ENCODE data around the gene RAPGEF5. TPM values are rescaled to one million over a fixed set of nuclear protein-coding genes. Genes with fewer than 3 reads are reported as not detected.

The RAPGEF5 gene
- total and polyA plus RNA-seq, 4 experiments from 2014 or later: not detected

GRCh38 chr7:22219739-22220493, 137.0 kb downstream of the RAPGEF5 start:
- H3K9me3 Mint-ChIP-seq: peaks cover 0 to 8% (median 0%) of the 10 kb centered on the region in 8 donors
- ChIA-PET CTCF (ENCODE audit: partially characterized antibody) (no interaction called here), POLR2A (ENCODE audit: partially characterized antibody) (no interaction called here)
- intact Hi-C loops (cut with micrococcal nuclease): no loop called here
- Histone ChIP-seq H3K4me3 (ENCODE audit: low read length in 2 of 2) (no peak overlapping the region), H3K27ac (ENCODE audit: low read depth, low read length) (no peak overlapping the region), H3K36me3 (ENCODE audit: insufficient read depth, low read length) (no peaks in the 10 kb centered on the region), H3K9me3 (ENCODE audit: control insufficient read depth in 1 of 2, low read length in 2 of 2) (no peaks in the 10 kb centered on the region), H3K4me1 (ENCODE audit: insufficient read depth, low read length) (no peaks in the 10 kb centered on the region), H3K27me3 (ENCODE audit: insufficient read depth, low read length) (peaks cover 4% of the 10 kb centered on the region)
- H3K27ac Mint-ChIP-seq: no peak overlapping the region
- no peak for DNase-seq
- no peak overlapping the region for H3K4me3 Mint-ChIP-seq
- H3K4me1 Mint-ChIP-seq: no peaks in the 10 kb centered on the region
- H3K36me3 Mint-ChIP-seq: no peaks in the 10 kb centered on the region
- H3K27me3 Mint-ChIP-seq: peaks cover 7 to 12% of the 10 kb centered on the region in 2 donors

GRCh38 chr7:22219036-22219435, 137.9 kb downstream of the RAPGEF5 start:
- CTCF ChIA-PET (ENCODE audit: partially characterized antibody): no interaction called here
- peaks cover 8 to 13% of the 10 kb centered on the region in 2 donors for H3K27me3 Mint-ChIP-seq

GRCh38 chr7:22216832-22217475, 140.0 kb downstream of the RAPGEF5 start:
- no peak overlapping the region for H3K27ac ChIP-seq (ENCODE audit: low read depth, low read length)
- peaks cover 11 to 19% of the 10 kb centered on the region in 2 donors for H3K27me3 Mint-ChIP-seq
- no peaks in the 10 kb centered on the region for H3K4me1 Mint-ChIP-seq
- H3K27me3 ChIP-seq (ENCODE audit: insufficient read depth, low read length): peaks cover 4% of the 10 kb centered on the region
- DNase-seq: no peak
- H3K36me3 Mint-ChIP-seq: no peaks in the 10 kb centered on the region
- H3K4me3 ChIP-seq (ENCODE audit: low read length in 2 of 2): no peak overlapping the region
- ChIA-PET POLR2A (ENCODE audit: partially characterized antibody) (no interaction called here), CTCF (ENCODE audit: partially characterized antibody) (no interaction called here)
- H3K9me3 ChIP-seq (ENCODE audit: control insufficient read depth in 1 of 2, low read length in 2 of 2): no peaks in the 10 kb centered on the region
- no peak overlapping the region for H3K27ac Mint-ChIP-seq
- intact Hi-C loops (cut with micrococcal nuclease): no loop called here
- H3K36me3 ChIP-seq (ENCODE audit: insufficient read depth, low read length): no peaks in the 10 kb centered on the region
- no peaks in the 10 kb centered on the region for H3K4me1 ChIP-seq (ENCODE audit: insufficient read depth, low read length)
- H3K9me3 Mint-ChIP-seq: peaks cover 0 to 8% (median 0%) of the 10 kb centered on the region in 8 donors
- H3K4me3 Mint-ChIP-seq: no peak overlapping the region

More at GRCh38 chr7:22219036-22219435, 137.9 kb downstream of the RAPGEF5 start:
- Histone ChIP-seq H3K4me3 (ENCODE audit: low read length in 2 of 2) (no peak overlapping the region), H3K4me1 (ENCODE audit: insufficient read depth, low read length) (no peaks in the 10 kb centered on the region), H3K9me3 (ENCODE audit: control insufficient read depth in 1 of 2, low read length in 2 of 2) (no peaks in the 10 kb centered on the region), H3K27ac (ENCODE audit: low read depth, low read length) (no peak overlapping the region), H3K36me3 (ENCODE audit: insufficient read depth, low read length) (no peaks in the 10 kb centered on the region), H3K27me3 (ENCODE audit: insufficient read depth, low read length) (peaks cover 4% of the 10 kb centered on the region)
- intact Hi-C loops (cut with micrococcal nuclease): no loop called here
- no peak for DNase-seq
- Mint-ChIP-seq H3K9me3 (peaks cover 0 to 8% (median 0%) of the 10 kb centered on the region in 8 donors), H3K4me3 (no peak overlapping the region), H3K27ac (no peak overlapping the region), H3K4me1 (no peaks in the 10 kb centered on the region), H3K36me3 (no peaks in the 10 kb centered on the region)
- POLR2A ChIA-PET (ENCODE audit: partially characterized antibody): no interaction called here

- no peak overlapping the region for H3K4me3 ChIP-seq (ENCODE audit: low read length in 2 of 2)
- ChIA-PET POLR2A (ENCODE audit: partially characterized antibody) (no interaction called here), CTCF (ENCODE audit: partially characterized antibody) (no interaction called here)
- peaks cover 13 to 19% of the 10 kb centered on the region in 2 donors for H3K27me3 Mint-ChIP-seq
- intact Hi-C loops (cut with micrococcal nuclease): no loop called here
- H3K27ac Mint-ChIP-seq: no peak overlapping the region
- no peaks in the 10 kb centered on the region for H3K36me3 ChIP-seq (ENCODE audit: insufficient read depth, low read length)
- no peaks in the 10 kb centered on the region for H3K9me3 ChIP-seq (ENCODE audit: control insufficient read depth in 1 of 2, low read length in 2 of 2)
- no peaks in the 10 kb centered on the region for H3K36me3 Mint-ChIP-seq
- no peak for DNase-seq
- H3K27ac ChIP-seq (ENCODE audit: low read depth, low read length): no peak overlapping the region
- H3K4me3 Mint-ChIP-seq: no peak overlapping the region
- no peaks in the 10 kb centered on the region for H3K4me1 Mint-ChIP-seq
- peaks cover 4% of the 10 kb centered on the region for H3K27me3 ChIP-seq (ENCODE audit: insufficient read depth, low read length)
- peaks cover 0 to 4% (median 0%) of the 10 kb centered on the region in 8 donors for H3K9me3 Mint-ChIP-seq
- H3K4me1 ChIP-seq (ENCODE audit: insufficient read depth, low read length): no peaks in the 10 kb centered on the region
Observed at GRCh38 chr7:22216309-22216708, 140.6 kb downstream of the RAPGEF5 start.

DNA sequence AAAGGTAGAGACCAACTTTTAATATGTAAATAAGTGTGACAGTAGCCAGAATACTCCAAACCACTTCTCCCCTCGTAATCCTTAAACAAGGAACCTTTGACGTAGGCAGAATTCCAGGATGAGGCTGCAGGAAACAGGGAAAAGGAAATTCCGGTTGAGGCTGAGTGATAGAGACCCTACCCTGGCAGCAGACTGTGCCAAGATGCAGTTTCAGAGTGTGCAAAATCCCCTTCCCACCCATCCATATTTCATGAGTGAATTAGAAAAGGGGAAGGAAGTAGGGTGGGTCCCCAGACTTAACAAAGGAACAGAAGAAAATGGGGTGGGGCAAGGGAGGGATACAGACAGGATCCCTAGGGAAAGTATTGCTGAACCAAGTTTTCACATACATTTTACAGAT, 143.0 kb downstream of the RAPGEF5 start:
- intact Hi-C loops (cut with micrococcal nuclease): no loop called here
- no peak overlapping the region for H3K4me3 Mint-ChIP-seq
- H3K27ac ChIP-seq (ENCODE audit: low read depth, low read length): no peak overlapping the region
- H3K9me3 Mint-ChIP-seq: no peaks in the 10 kb centered on the region
- no peaks in the 10 kb centered on the region for H3K36me3 ChIP-seq (ENCODE audit: insufficient read depth, low read length)
- H3K27me3 Mint-ChIP-seq: peaks cover 13 to 27% of the 10 kb centered on the region in 2 donors
- ChIA-PET POLR2A (ENCODE audit: partially characterized antibody) (no interaction called here), CTCF (ENCODE audit: partially characterized antibody) (no interaction called here)
- no peaks in the 10 kb centered on the region for H3K4me1 ChIP-seq (ENCODE audit: insufficient read depth, low read length)
- no peaks in the 10 kb centered on the region for H3K9me3 ChIP-seq (ENCODE audit: control insufficient read depth in 1 of 2, low read length in 2 of 2)
- no peaks in the 10 kb centered on the region for H3K36me3 Mint-ChIP-seq
- no peak overlapping the region for H3K4me3 ChIP-seq (ENCODE audit: low read length in 2 of 2)
- H3K27me3 ChIP-seq (ENCODE audit: insufficient read depth, low read length): peaks cover 4% of the 10 kb centered on the region
- H3K4me1 Mint-ChIP-seq: no peaks in the 10 kb centered on the region
- no peak for DNase-seq
- H3K27ac Mint-ChIP-seq: no peak overlapping the region

GRCh38 chr7:22213081-22213480, 143.9 kb downstream of the RAPGEF5 start:
- Histone ChIP-seq H3K4me3 (ENCODE audit: low read length in 2 of 2) (no peak overlapping the region), H3K4me1 (ENCODE audit: insufficient read depth, low read length) (no peaks in the 10 kb centered on the region), H3K27ac (ENCODE audit: low read depth, low read length) (no peak overlapping the region), H3K9me3 (ENCODE audit: control insufficient read depth in 1 of 2, low read length in 2 of 2) (no peaks in the 10 kb centered on the region), H3K36me3 (ENCODE audit: insufficient read depth, low read length) (no peaks in the 10 kb centered on the region), H3K27me3 (ENCODE audit: insufficient read depth, low read length) (peaks cover 4% of the 10 kb centered on the region)
- ChIA-PET POLR2A (ENCODE audit: partially characterized antibody) (no interaction called here), CTCF (ENCODE audit: partially characterized antibody) (no interaction called here)
- no peaks in the 10 kb centered on the region for H3K4me1 Mint-ChIP-seq
- no peak for DNase-seq
- peaks cover 13 to 27% of the 10 kb centered on the region in 2 donors for H3K27me3 Mint-ChIP-seq
- no peak overlapping the region for H3K27ac Mint-ChIP-seq
- no peak overlapping the region for H3K4me3 Mint-ChIP-seq
- H3K9me3 Mint-ChIP-seq: no peaks in the 10 kb centered on the region
- no peaks in the 10 kb centered on the region for H3K36me3 Mint-ChIP-seq
- intact Hi-C loops (cut with micrococcal nuclease): no loop called here

DNA sequence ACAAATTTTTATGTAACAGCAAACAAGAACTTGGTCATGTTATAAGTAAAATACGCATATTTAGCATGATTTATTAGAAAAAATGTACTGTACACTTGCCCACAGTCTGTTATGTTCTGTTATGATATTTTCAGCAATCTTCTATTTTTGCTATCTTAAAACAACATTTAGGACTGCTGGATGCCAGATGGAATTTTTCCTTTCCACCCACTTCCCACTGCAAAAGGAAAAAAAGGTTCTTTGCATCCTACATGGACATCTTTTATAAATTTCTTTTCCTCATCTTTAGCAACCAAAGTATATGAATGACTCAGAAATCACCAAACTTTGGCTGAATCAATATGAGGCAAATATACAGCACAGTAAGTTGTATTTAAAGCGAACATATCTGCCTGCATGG, 146.0 kb downstream of the RAPGEF5 start:
- H3K4me3 ChIP-seq (ENCODE audit: low read length in 2 of 2): no peak overlapping the region
- intact Hi-C loops (cut with micrococcal nuclease): no loop called here
- Mint-ChIP-seq H3K27ac (no peak overlapping the region), H3K4me1 (no peaks in the 10 kb centered on the region), H3K9me3 (no peaks in the 10 kb centered on the region), H3K4me3 (no peak overlapping the region), H3K36me3 (no peaks in the 10 kb centered on the region), H3K27me3 (peaks cover 12 to 20% of the 10 kb centered on the region in 2 donors)
- no peaks in the 10 kb centered on the region for H3K36me3 ChIP-seq (ENCODE audit: insufficient read depth, low read length)
- H3K27me3 ChIP-seq (ENCODE audit: insufficient read depth, low read length): peaks cover 4% of the 10 kb centered on the region
- no peak overlapping the region for H3K27ac ChIP-seq (ENCODE audit: low read depth, low read length)
- no peak for DNase-seq
- ChIA-PET POLR2A (ENCODE audit: partially characterized antibody) (no interaction called here), CTCF (ENCODE audit: partially characterized antibody) (no interaction called here)
- H3K9me3 ChIP-seq (ENCODE audit: control insufficient read depth in 1 of 2, low read length in 2 of 2): no peaks in the 10 kb centered on the region
- no peaks in the 10 kb centered on the region for H3K4me1 ChIP-seq (ENCODE audit: insufficient read depth, low read length)
